Bronchial epithelial cell (primary cell): Measurements from ENCODE around the gene DSCAM. TPM values are rescaled to one million over a fixed set of nuclear protein-coding genes. Genes with fewer than 3 reads are reported as not detected.

Source experiments
- DNase-seq: peaks from one replicate; pipeline ENCODE4 v3.0.0-alpha.2; 2010; ENCODE audit warnings: low read depth
- FAIRE-seq: peaks from 2 replicates; lab custom pipeline; 2011; peaks lifted over from hg19 to GRCh38; lab: Jason Lieb, UNC
- H3K27me3 ChIP-seq: 2 replicates; pipeline ENCODE4 v1.5.1; 2011; ENCODE audit warnings: low read length; ENCODE audit not compliant: control insufficient read depth, insufficient read depth
- H3K36me3 ChIP-seq: 2 replicates; pipeline ENCODE4 v1.5.1; 2011; ENCODE audit warnings: low read length; ENCODE audit not compliant: control insufficient read depth, insufficient read depth
- H3K4me3 ChIP-seq: 2 replicates; pipeline ENCODE4 v1.5.1; 2011; ENCODE audit warnings: mild to moderate bottlenecking, low read depth, low read length, control low read depth
- total RNA-seq: library from RNA; depleted of rRNA; stranded (reverse); fragments of >200 nt; gene quantifications from 2 replicates; pipeline ENCODE4 v1.2.1, GENCODE V29; 2014
- TF ChIP-seq, protein P1 (sequence below): IDR thresholded peaks from 2 replicates; pipeline ENCODE4 v1.5.1; 2011; ENCODE audit warnings: mild to moderate bottlenecking, moderate library complexity, low read length, control low read depth, inconsistent platforms; ENCODE audit not compliant: insufficient read depth, severe bottlenecking

The DSCAM gene
- total RNA-seq, 1 donor from 2014 or later: 0.53 TPM

DNA sequence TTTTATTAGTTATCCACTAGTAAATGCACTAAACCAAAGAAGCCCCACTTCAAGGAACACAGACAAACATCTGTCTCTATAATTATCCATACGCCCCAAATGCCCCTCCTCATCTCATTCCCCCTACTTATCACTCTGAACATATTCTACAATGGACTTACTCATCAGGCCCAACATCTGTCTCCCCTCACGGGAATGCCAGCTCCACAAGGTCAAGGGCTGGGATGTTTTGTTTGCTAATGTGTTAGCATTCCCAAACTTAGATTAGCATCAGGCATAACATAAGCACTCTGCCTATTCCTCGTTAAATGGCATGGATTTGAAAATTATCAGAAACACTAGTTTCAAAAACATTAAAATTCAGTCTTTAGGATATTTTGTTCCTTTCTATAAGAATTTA lies 279.5 kb downstream of the DSCAM start:
- Histone ChIP-seq H3K36me3 (no peaks in the 10 kb centered on the region), H3K4me3 (no peak overlapping the region), H3K27me3 (no peaks in the 10 kb centered on the region)
- FAIRE-seq (no peak), DNase-seq (no peak)
- TF ChIP-seq, protein P1, sequence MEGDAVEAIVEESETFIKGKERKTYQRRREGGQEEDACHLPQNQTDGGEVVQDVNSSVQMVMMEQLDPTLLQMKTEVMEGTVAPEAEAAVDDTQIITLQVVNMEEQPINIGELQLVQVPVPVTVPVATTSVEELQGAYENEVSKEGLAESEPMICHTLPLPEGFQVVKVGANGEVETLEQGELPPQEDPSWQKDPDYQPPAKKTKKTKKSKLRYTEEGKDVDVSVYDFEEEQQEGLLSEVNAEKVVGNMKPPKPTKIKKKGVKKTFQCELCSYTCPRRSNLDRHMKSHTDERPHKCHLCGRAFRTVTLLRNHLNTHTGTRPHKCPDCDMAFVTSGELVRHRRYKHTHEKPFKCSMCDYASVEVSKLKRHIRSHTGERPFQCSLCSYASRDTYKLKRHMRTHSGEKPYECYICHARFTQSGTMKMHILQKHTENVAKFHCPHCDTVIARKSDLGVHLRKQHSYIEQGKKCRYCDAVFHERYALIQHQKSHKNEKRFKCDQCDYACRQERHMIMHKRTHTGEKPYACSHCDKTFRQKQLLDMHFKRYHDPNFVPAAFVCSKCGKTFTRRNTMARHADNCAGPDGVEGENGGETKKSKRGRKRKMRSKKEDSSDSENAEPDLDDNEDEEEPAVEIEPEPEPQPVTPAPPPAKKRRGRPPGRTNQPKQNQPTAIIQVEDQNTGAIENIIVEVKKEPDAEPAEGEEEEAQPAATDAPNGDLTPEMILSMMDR: no peak

GRCh38 chr21:40566486-40566885 lies 280.5 kb downstream of the DSCAM start:
- Histone ChIP-seq H3K36me3 (no peaks in the 10 kb centered on the region), H3K27me3 (no peaks in the 10 kb centered on the region), H3K4me3 (no peak overlapping the region)
- TF ChIP-seq, protein P1: no peak
- FAIRE-seq (no peak), DNase-seq (no peak)

DNA sequence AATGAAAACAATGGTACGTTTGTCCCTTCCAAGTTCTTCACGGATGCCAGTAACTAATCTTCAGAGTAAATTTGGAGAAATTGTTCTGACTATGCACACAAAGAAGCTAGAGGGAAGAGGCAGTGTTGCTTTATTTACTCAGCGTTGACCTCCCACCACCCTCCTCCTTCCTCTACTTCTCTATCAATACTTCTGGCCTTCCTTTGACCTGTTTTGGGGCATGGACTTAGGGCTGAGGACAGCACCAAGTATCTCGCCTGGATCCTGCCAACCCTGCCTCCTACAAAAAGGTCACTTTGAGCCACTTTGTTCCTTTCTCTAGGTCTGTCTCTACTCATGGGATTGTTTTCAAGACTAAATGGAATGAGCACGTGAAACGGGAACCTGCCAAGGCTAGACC lies 282.6 kb downstream of the DSCAM start:
- TF ChIP-seq, protein P1: no peak
- H3K4me3 ChIP-seq: no peak overlapping the region
- H3K36me3 ChIP-seq: no peaks in the 10 kb centered on the region
- FAIRE-seq: no peak
- H3K27me3 ChIP-seq: no peaks in the 10 kb centered on the region
- DNase-seq: no peak

DNA sequence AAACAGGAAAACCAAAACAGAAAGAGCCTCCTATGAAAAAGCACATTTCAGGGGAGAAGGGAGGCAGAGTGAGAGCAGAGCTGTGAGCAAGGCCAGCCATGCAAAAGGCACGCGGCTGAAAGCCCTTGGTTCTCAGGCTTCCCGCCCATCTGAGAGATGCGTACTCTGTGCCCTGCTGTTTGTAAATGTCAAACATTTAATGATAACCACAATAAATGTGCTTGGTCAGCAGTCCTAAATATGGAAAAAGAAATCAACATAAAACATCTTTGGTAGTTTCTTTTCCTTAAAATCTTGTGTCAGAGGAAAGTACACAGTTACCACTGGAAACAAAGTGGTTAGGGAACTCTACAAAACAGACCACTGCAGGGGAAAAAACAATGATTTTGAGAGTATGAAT lies 283.1 kb downstream of the DSCAM start:
- TF ChIP-seq, protein P1: no peak
- no peak for FAIRE-seq
- H3K27me3 ChIP-seq: no peaks in the 10 kb centered on the region
- no peak for DNase-seq
- no peak overlapping the region for H3K4me3 ChIP-seq
- H3K36me3 ChIP-seq: no peaks in the 10 kb centered on the region

- no peak for FAIRE-seq
- Histone ChIP-seq H3K27me3 (no peaks in the 10 kb centered on the region), H3K36me3 (no peaks in the 10 kb centered on the region)
Observed at GRCh38 chr21:40562242-40563002, 284.5 kb downstream of the DSCAM start.

More at GRCh38 chr21:40562242-40563002, 284.5 kb downstream of the DSCAM start:
- DNase-seq: no peak
- no peak overlapping the region for H3K4me3 ChIP-seq
- TF ChIP-seq, protein P1: no peak
